K562 (cell line): ENCODE results near the gene DGKB. TPM values are rescaled to one million over a fixed set of nuclear protein-coding genes. Genes with fewer than 3 reads are reported as not detected.

Experiments used
- ATAC-seq: fragments of 200-7000 bp; cut with Tn5 transposase; 3 replicates; pipeline ENCODE4 v1.9.1; 2020; ENCODE audit warnings: moderate library complexity
- BruUV-seq: library from RNA; stranded (reverse); fragments of 400-500 nt; replicated peaks from 2 replicates; lab custom pipeline; 2021; lab: Mats Ljungman, UMichigan
- CTCF ChIA-PET: fragments of 300-600 bp; formaldehyde crosslinking; extraction: SDS; loops from one replicate; lab custom pipeline; 2021; ENCODE audit warnings: low intra/inter-chr PET ratio; lab: Yijun Ruan, JAX
- POLR2A ChIA-PET: fragments of 300-600, 350-650 bp; sonication (Branson Sonifier 250); formaldehyde crosslinking; extraction: SDS; loops from one replicate; lab custom pipeline; 2021; ENCODE audit warnings: antibody characterized with exemption, inconsistent platforms; lab: Yijun Ruan, JAX
- DNase-seq, 4 experiments: peaks; one replicate each; pipeline versions ENCODE4 v3.0.0 to v3.0.0-alpha.2; 2011 to 2018; ENCODE audit warnings: low spot score in 3 of 4, mixed read lengths in 3 of 4; ENCODE audit errors: extremely low read depth in 1 of 4
- FAIRE-seq: peaks from 2 replicates; lab custom pipeline; 2011; peaks lifted over from hg19 to GRCh38; lab: Jason Lieb, UNC
- H2AFZ ChIP-seq: 2 replicates; pipeline ENCODE4 v1.6.0; 2011; ENCODE audit warnings: low read depth, low read length, control low read depth, inconsistent platforms
- H3K27ac ChIP-seq: fragments of 200-600 bp; 3 replicates; pipeline ENCODE4 v1.8.0; 2011; ENCODE audit warnings: low read depth, mild to moderate bottlenecking, control low read depth, inconsistent platforms, low read length, moderate library complexity, mixed read lengths; ENCODE audit errors: extremely low read depth
- H3K27me3 ChIP-seq, 2 experiments: fragments of 300-600 bp in 1 of 2; 2 replicates in 1 of 2; 3 replicates in 1 of 2; pipeline versions ENCODE4 v1.6.0 to v1.8.0; 2011; ENCODE audit warnings: inconsistent platforms in 2 of 2, low read length in 2 of 2, mild to moderate bottlenecking in 1 of 2, mixed read lengths in 1 of 2, moderate library complexity in 1 of 2; ENCODE audit not compliant: control insufficient read depth in 2 of 2, insufficient read depth in 2 of 2
- H3K36me3 ChIP-seq: fragments of 300-600 bp; 3 replicates; pipeline ENCODE4 v1.8.0; 2011; ENCODE audit warnings: mild to moderate bottlenecking, low read length, inconsistent platforms; ENCODE audit not compliant: control insufficient read depth, insufficient read depth
- H3K4me1 ChIP-seq, 2 experiments: fragments of 200-600 bp in 1 of 2; replicated peaks in 1 of 2; 2 replicates in 1 of 2; 3 replicates in 1 of 2; pipeline versions ENCODE4 v1.5.1 to v1.8.0; 2011; ENCODE audit warnings: inconsistent platforms in 2 of 2, low read length in 2 of 2, mild to moderate bottlenecking in 1 of 2, mixed read lengths in 1 of 2, moderate library complexity in 1 of 2; ENCODE audit not compliant: control insufficient read depth in 2 of 2, insufficient read depth in 2 of 2
- H3K4me2 ChIP-seq: 2 replicates; pipeline ENCODE4 v1.6.1; 2011; ENCODE audit warnings: low read length, control low read depth, inconsistent platforms, mixed read lengths; ENCODE audit not compliant: insufficient read depth
- H3K4me3 ChIP-seq: fragments of 200-600 bp; sonication (generic), shearing (Covaris generic); 2 replicates; pipeline ENCODE4 v1.5.1; 2016; ENCODE audit warnings: control low read depth, inconsistent platforms
- H3K79me2 ChIP-seq: fragments of 200-600 bp; 3 replicates; pipeline ENCODE4 v1.8.0; 2011; ENCODE audit warnings: low read length, inconsistent platforms; ENCODE audit not compliant: control insufficient read depth, insufficient read depth
- H3K9ac ChIP-seq, 2 experiments: 2 replicates each; pipeline versions ENCODE4 v1.6.0 to v1.6.1; 2011; ENCODE audit warnings: low read depth in 2 of 2, low read length in 2 of 2, control low read depth in 1 of 2, inconsistent platforms in 1 of 2, mild to moderate bottlenecking in 1 of 2, mixed read lengths in 1 of 2; ENCODE audit not compliant: insufficient read depth in 1 of 2
- H3K9me1 ChIP-seq: one replicate; pipeline ENCODE4 v1.6.0; 2011; ENCODE audit warnings: inconsistent platforms, mild to moderate bottlenecking, low read length, moderate library complexity; ENCODE audit not compliant: control insufficient read depth, insufficient read depth
- H3K9me3 ChIP-seq: replicated peaks from 2 replicates; pipeline ENCODE4 v1.5.1; 2011; ENCODE audit warnings: low read depth, low read length, inconsistent platforms; ENCODE audit not compliant: control insufficient read depth, insufficient read depth
- H4K20me1 ChIP-seq: replicated peaks from 2 replicates; pipeline ENCODE4 v1.6.1; 2011; ENCODE audit warnings: low read length, inconsistent platforms, mixed read lengths; ENCODE audit not compliant: control insufficient read depth, insufficient read depth
- ARID2 ChIP-seq: fragments of 450-650 bp; IDR thresholded peaks from 2 replicates; pipeline ENCODE4 v1.6.1; 2017; ENCODE audit warnings: antibody characterized with exemption, mild to moderate bottlenecking
- C11orf30 ChIP-seq: fragments of 450-650 bp; IDR thresholded peaks from 2 replicates; pipeline ENCODE4 v1.6.1; 2016; ENCODE audit warnings: low read depth, mild to moderate bottlenecking
- CHD2 ChIP-seq: IDR thresholded peaks from 2 replicates; pipeline ENCODE4 v1.6.1; 2011; ENCODE audit warnings: low read depth, low read length
- CHD4 ChIP-seq: fragments of 200-600 bp; sonication (generic); IDR thresholded peaks from 3 replicates; pipeline ENCODE4 v1.6.1; 2012; ENCODE audit warnings: low read depth, mild to moderate bottlenecking, mixed read lengths, low read length, inconsistent platforms; ENCODE audit not compliant: insufficient read depth, insufficient replicate concordance, poor library complexity, severe bottlenecking
- CLOCK ChIP-seq: fragments of 250-450 bp; sonication (Bioruptor Pico); IDR thresholded peaks from 2 replicates; pipeline ENCODE4 v1.4.0; 2020; ENCODE audit warnings: mild to moderate bottlenecking, moderate library complexity, borderline replicate concordance
- DDX20 ChIP-seq: fragments of 450-650 bp; IDR thresholded peaks from 2 replicates; pipeline ENCODE4 v1.6.1; 2016; ENCODE audit warnings: missing genetic modification characterization, low read depth, mild to moderate bottlenecking, missing compliant biosample characterization, moderate library complexity
- NCOA1 ChIP-seq: fragments of 450-650 bp; IDR thresholded peaks from 2 replicates; pipeline ENCODE4 v1.6.1; 2016; ENCODE audit warnings: low read depth
- NFYB ChIP-seq: IDR thresholded peaks from 2 replicates; pipeline ENCODE4 v1.6.1; 2011; ENCODE audit warnings: mild to moderate bottlenecking, moderate library complexity; ENCODE audit not compliant: insufficient read length; ENCODE audit errors: extremely low read depth
- RBM14 ChIP-seq: fragments of 200-400 bp; formaldehyde crosslinking; IDR thresholded peaks from 2 replicates; pipeline ENCODE4 v1.6.1; 2018; ENCODE audit warnings: low read depth, mild to moderate bottlenecking, low read length, moderate library complexity, borderline replicate concordance; ENCODE audit not compliant: insufficient read depth
- SAFB ChIP-seq: fragments of 200-400 bp; formaldehyde crosslinking; IDR thresholded peaks from 2 replicates; pipeline ENCODE4 v1.6.1; 2017; ENCODE audit warnings: low read depth, low read length, borderline replicate concordance
- TEAD1 ChIP-seq, 2 experiments: fragments of 450-650 bp in 1 of 2; sonication (generic) in 1 of 2; formaldehyde crosslinking; IDR thresholded peaks; 2 replicates each; pipeline versions ENCODE4 v1.4.0 to v1.8.0; 2020 to 2022; ENCODE audit warnings: mild to moderate bottlenecking in 2 of 2, missing genetic modification reagents in 1 of 2
- TSHZ1 ChIP-seq: fragments of 250-450 bp; sonication (Bioruptor Pico); IDR thresholded peaks from 2 replicates; pipeline ENCODE4 v1.4.0; 2020; ENCODE audit warnings: mild to moderate bottlenecking, moderate library complexity
- ZBTB34 ChIP-seq: fragments of 250-450 bp; sonication (Bioruptor Pico); IDR thresholded peaks from 2 replicates; pipeline ENCODE4 v1.8.0; 2021; ENCODE audit warnings: mild to moderate bottlenecking, moderate library complexity
- ZNF507 ChIP-seq: conservative IDR thresholded peaks from 2 replicates; pipeline ENCODE4 v1.6.1; 2017; ENCODE audit warnings: missing genetic modification characterization, missing compliant biosample characterization
- WGBS: fragments of 100-300 bp; shearing (Covaris generic); methylation state at CpG from one replicate; pipeline ENCODE4 v1.1.6; 2016; ENCODE audit warnings: low coverage, mixed read lengths; ENCODE audit not compliant: insufficient coverage; ENCODE audit errors: missing lambda C conversion rate; 5-methylcytosine and 5-hydroxymethylcytosine counted together
- in situ Hi-C: fragments of 300-500 bp; cut with MboI; formaldehyde crosslinking; loops from 4 replicates; pipeline ENCODE4 v1.15.0; 2018; ENCODE audit warnings: inconsistent platforms, mixed read lengths
- intact Hi-C: fragments of 100-400 bp; cut with micrococcal nuclease; formaldehyde crosslinking; loops from 2 replicates; pipeline ENCODE4 v1.14.2; 2022
- polyA plus RNA-seq, 8 experiments: library from polyadenylated mRNA; depleted of rRNA in 4 of 8; stranded (reverse) in 5 of 8; unstranded in 3 of 8; fragments of >200 nt; fragmentation: Nextera tagmentation in 2 of 8; fragmentation: Illumina TruSeq in 1 of 8; extraction: Ambion mirVana in 2 of 8; extraction: Trizol in 1 of 8; gene quantifications; 2 replicates each; pipeline versions ENCODE4 v1.2.1 to v1.2.3, GENCODE V29; 2011 to 2014; ENCODE audit warnings: inconsistent platforms in 1 of 8, missing spikeins in 1 of 8
- total RNA-seq, 7 experiments: library from RNA; depleted of rRNA in 6 of 7; stranded (reverse); fragments of >200 nt in 6 of 7; fragmentation: Illumina TruSeq in 2 of 7; extraction: Trizol in 2 of 7; gene quantifications; 2 replicates each; pipeline versions ENCODE4 v1.2.1 to v1.2.3, GENCODE V29; 2011 to 2021; ENCODE audit warnings: low replicate concordance in 1 of 7

DGKB gene
- total and polyA plus RNA-seq, 9 of the 15 experiments (the other 6 are each of a cell fraction or from before 2014, with no cell fraction given): 0.01 TPM; not detected in 8

GRCh38 chr7:14501436-14501835 is 401.1 kb downstream of the DGKB start (continued):
- TF ChIP-seq SAFB: no peak
- no peak for TF ChIP-seq TSHZ1 (CRISPR knock-in tag)

- H3K4me1 ChIP-seq: no peaks in the 10 kb centered on the region
- DNase-seq: no peak
- intact Hi-C loops: no loop called here
- no peak overlapping the region for H3K4me3 ChIP-seq
- H4K20me1 ChIP-seq: no peaks in the 10 kb centered on the region
- no peak for ATAC-seq
- H3K9me1 ChIP-seq: no peaks in the 10 kb centered on the region
- H3K4me2 ChIP-seq: no peak overlapping the region
- H3K79me2 ChIP-seq: no peaks in the 10 kb centered on the region
- no peaks in the 10 kb centered on the region for H3K27me3 ChIP-seq
- in situ Hi-C loops: no loop called here
- H3K36me3 ChIP-seq: no peaks in the 10 kb centered on the region
- FAIRE-seq: no peak
- H3K9me3 ChIP-seq: no peaks in the 10 kb centered on the region
- no peak overlapping the region for H3K27ac ChIP-seq
- H2AFZ ChIP-seq: no peak overlapping the region
- 0% methylated on average over 1 of the region's 1 CpG for WGBS
- no peak overlapping the region for H3K9ac ChIP-seq
- ChIA-PET POLR2A (no interaction called here), CTCF (no interaction called here)
- BruUV-seq: no TSS peak
- TF ChIP-seq CHD2: no peak
- no peak for TF ChIP-seq CHD4
- no peak for TF ChIP-seq RBM14
- no peak for TF ChIP-seq ZBTB34 (CRISPR knock-in tag)
- TF ChIP-seq NFYB: no peak
- no peak for TF ChIP-seq ZNF507 (tag)
- TF ChIP-seq CLOCK (CRISPR knock-in tag): no peak
- no peak for TF ChIP-seq NCOA1
- TF ChIP-seq DDX20 (tag): no peak
- no peak for TF ChIP-seq TEAD1 (CRISPR knock-in tag; IDR thresholded peaks at IDR 0.05)
- TF ChIP-seq ARID2: no peak
- no peak for TF ChIP-seq C11orf30
Measured at GRCh38 chr7:14497390-14497789, 405.2 kb downstream of the DGKB start.
